Midbrain (tissue), 1 donor: Measurements from ENCODE around the gene PABPC1L2A.
"Not testable (repeated sequence)": the region's sequence is repeated elsewhere in the genome, so short reads cannot be mapped to it uniquely, and the experiment has no call there.

ENCODE experiments used
- DNase-seq: peaks from one replicate; lab custom pipeline; 2025; lab: John Stamatoyannopoulos, UW

PABPC1L2A gene

GRCh38 chrX:73079024-73079562 is at the start of gene PABPC1L2A:
Gene PABPC1L2A (minus strand): TSS chrX:73079512. CDS start chrX:73079386, 126 bp downstream.
- not testable (repeated sequence) for DNase-seq

GRCh38 chrX:73127700-73128241 is 48.5 kb upstream of the PABPC1L2A start:
- DNase-seq, result peak; percentile 2

- DNase-seq, result no peak
Observed at GRCh38 chrX:73126240-73126639, 46.9 kb upstream of the PABPC1L2A start.

- not testable (repeated sequence) for DNase-seq
Observed at GRCh38 chrX:73099505-73099904, 20.2 kb upstream of the PABPC1L2A start.

GRCh38 chrX:73086766-73087165 is 7.5 kb upstream of the PABPC1L2A start:
- DNase-seq, result not testable (repeated sequence)

- DNase-seq, result not testable (repeated sequence)
Observed at GRCh38 chrX:73079884-73080283, 572 bp upstream of the PABPC1L2A start.

GRCh38 chrX:73078597-73078996 is 715 bp downstream of the PABPC1L2A start:
- DNase-seq, result not testable (repeated sequence)

- no peak for DNase-seq
Observed at GRCh38 chrX:73076838-73077237, 2.5 kb downstream of the PABPC1L2A start.

- no peak for DNase-seq
Observed at GRCh38 chrX:73069365-73070035, 9.8 kb downstream of the PABPC1L2A start.

GRCh38 chrX:73068467-73069364 is 10.6 kb downstream of the PABPC1L2A start:
- no peak for DNase-seq

GRCh38 chrX:73067761-73068466 is 11.4 kb downstream of the PABPC1L2A start:
- not testable (repeated sequence) for DNase-seq

GRCh38 chrX:73028876-73029275 is 50.4 kb downstream of the PABPC1L2A start:
- DNase-seq, result no peak
